ENCODE results near the gene USP1. TPM values are rescaled to one million over a fixed set of nuclear protein-coding genes. Genes with fewer than 3 reads are reported as not detected.

Gene USP1, protein sequence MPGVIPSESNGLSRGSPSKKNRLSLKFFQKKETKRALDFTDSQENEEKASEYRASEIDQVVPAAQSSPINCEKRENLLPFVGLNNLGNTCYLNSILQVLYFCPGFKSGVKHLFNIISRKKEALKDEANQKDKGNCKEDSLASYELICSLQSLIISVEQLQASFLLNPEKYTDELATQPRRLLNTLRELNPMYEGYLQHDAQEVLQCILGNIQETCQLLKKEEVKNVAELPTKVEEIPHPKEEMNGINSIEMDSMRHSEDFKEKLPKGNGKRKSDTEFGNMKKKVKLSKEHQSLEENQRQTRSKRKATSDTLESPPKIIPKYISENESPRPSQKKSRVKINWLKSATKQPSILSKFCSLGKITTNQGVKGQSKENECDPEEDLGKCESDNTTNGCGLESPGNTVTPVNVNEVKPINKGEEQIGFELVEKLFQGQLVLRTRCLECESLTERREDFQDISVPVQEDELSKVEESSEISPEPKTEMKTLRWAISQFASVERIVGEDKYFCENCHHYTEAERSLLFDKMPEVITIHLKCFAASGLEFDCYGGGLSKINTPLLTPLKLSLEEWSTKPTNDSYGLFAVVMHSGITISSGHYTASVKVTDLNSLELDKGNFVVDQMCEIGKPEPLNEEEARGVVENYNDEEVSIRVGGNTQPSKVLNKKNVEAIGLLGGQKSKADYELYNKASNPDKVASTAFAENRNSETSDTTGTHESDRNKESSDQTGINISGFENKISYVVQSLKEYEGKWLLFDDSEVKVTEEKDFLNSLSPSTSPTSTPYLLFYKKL
- 10 to 100 TPM; 67.3 to 68.1 TPM for total RNA-seq

DNA sequence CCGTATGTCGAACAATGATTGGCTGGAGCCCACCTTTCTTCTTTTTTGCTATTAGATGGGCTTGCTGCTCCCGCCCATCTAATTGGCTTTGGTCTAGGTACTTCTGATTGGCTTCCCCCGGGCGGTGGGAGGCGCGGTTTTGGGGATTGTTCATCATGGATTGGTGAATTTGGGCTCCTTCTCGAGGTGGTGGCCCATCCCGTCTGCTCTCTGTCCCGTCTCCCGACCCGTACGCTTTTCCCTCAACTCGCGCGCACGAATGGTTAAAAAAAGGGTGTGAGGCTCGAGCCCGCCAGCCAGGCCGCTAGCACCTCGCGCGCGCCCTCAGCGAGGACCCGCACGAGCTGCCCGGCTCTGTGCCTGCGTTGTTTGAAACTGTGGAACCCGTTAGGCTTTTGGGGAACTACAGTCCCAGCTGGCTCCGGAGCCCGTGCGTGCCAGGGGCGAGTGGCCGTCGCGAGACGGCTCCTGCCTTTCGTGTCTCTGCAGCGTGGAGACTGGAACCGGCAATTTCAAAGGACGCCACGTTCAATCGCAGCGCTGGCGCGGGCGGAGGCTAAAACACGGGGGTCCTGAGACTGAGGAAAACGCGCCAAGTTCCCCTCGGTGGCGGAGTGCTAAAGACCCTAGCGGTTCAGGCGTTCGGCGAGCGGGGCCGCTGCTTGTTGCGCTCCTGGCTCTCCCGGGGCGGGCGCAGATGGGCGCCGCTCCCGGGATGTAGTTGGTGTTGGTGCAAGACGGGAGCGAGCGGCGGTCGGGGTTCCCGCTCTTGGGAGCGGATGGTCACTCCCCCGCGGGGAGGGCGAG lies at the start of gene USP1:
USP1 (plus strand) TSS at position 584 of the 807 bp plus-strand sequence. CDS start 2,819 bp downstream, outside the sequence.
- Mint-ChIP-seq H3K4me1 (ENCODE audit: low read depth) (peaks cover 18% of the 10 kb centered on the region), H3K27me3 (no peaks in the 10 kb centered on the region), H3K27ac (peak within 1 kb of the TSS; percentile 99), H3K4me3 (peak within 1 kb of the TSS; percentile 92), H3K9me3 (no peaks in the 10 kb centered on the region), H3K36me3 (ENCODE audit: low read depth) (peaks cover 36% of the 10 kb centered on the region)
- ChIA-PET CTCF (interaction anchor here (1.5 kb wide), 1 partner anchor 12 kb away, joined by 4 read pairs; no protein-coding TSS in a partner anchor), POLR2A (interaction anchor here (0.6 to 3.3 kb wide), 11 partner anchors 9 to 1360 kb away, joined by 3 to 15 read pairs (median 4); partner anchors contain the start of gene DOCK7)
- intact Hi-C loops (cut with micrococcal nuclease), result loop anchor here (2.0 kb wide), 1 partner anchor 348 kb away; the partner anchor contains the start of gene ATG4C
- DNase-seq, result peak; percentile 99
- peak; percentile 84 for ATAC-seq
- TF ChIP-seq CTCF (IDR thresholded peaks at IDR 0.05), result no peak

DNA sequence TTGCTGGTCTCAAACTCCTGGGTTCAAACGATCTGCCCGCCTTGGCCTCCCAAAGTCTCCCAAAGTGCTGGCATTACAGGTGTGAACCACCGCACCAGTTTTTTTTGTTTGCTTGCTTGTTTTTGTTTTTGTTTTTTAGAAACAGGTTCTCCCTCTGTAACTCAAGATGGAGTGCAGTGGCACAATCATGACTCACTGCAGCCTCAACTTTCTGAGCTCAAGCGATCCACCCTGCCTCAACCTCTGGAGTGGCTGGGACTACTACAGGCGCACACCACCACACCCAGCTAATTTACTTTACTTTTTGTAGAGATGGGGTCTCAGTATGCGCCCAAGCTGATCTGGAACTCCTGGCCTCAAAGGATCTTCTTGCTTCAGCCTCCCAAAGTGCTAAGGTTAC lies 47.3 kb upstream of the USP1 start:
- Mint-ChIP-seq H3K4me3 (no peak overlapping the region), H3K9me3 (no peaks in the 10 kb centered on the region), H3K36me3 (ENCODE audit: low read depth) (no peaks in the 10 kb centered on the region), H3K27ac (no peak overlapping the region), H3K27me3 (no peaks in the 10 kb centered on the region), H3K4me1 (ENCODE audit: low read depth) (no peaks in the 10 kb centered on the region)
- intact Hi-C loops (cut with micrococcal nuclease), result no loop called here
- ATAC-seq (no peak), DNase-seq (no peak)
- TF ChIP-seq CTCF (IDR thresholded peaks at IDR 0.05), result no peak
- POLR2A ChIA-PET, result no interaction called here
- CTCF ChIA-PET, result interaction anchor here (1.2 to 1.5 kb wide), 2 partner anchors 14 to 16 kb away, joined by 3 to 4 read pairs; no protein-coding TSS in a partner anchor

GRCh38 chr1:62390071-62390470 lies 46.8 kb upstream of the USP1 start:
- no peak for DNase-seq
- Mint-ChIP-seq H3K4me3 (no peak overlapping the region), H3K27ac (no peak overlapping the region), H3K36me3 (ENCODE audit: low read depth) (no peaks in the 10 kb centered on the region), H3K4me1 (ENCODE audit: low read depth) (no peaks in the 10 kb centered on the region), H3K27me3 (no peaks in the 10 kb centered on the region), H3K9me3 (no peaks in the 10 kb centered on the region)
- no peak for ATAC-seq
- intact Hi-C loops (cut with micrococcal nuclease), result no loop called here
- ChIA-PET POLR2A (no interaction called here), CTCF (interaction anchor here (1.2 kb wide), 1 partner anchor 13 kb away, joined by 3 read pairs; no protein-coding TSS in a partner anchor)
- no peak for TF ChIP-seq CTCF (IDR thresholded peaks at IDR 0.05)

- Mint-ChIP-seq H3K36me3 (ENCODE audit: low read depth) (no peaks in the 10 kb centered on the region), H3K9me3 (no peaks in the 10 kb centered on the region), H3K27ac (no peak overlapping the region), H3K4me1 (ENCODE audit: low read depth) (no peaks in the 10 kb centered on the region), H3K4me3 (no peak overlapping the region), H3K27me3 (no peaks in the 10 kb centered on the region)
- POLR2A ChIA-PET, result interaction anchor here (0.6 kb wide), 2 partner anchors 145 to 208 kb away, joined by 3 to 4 read pairs; no protein-coding TSS in a partner anchor
- peak; percentile 66 for ATAC-seq
- DNase-seq, result peak; percentile 58
- intact Hi-C loops (cut with micrococcal nuclease), result no loop called here
- CTCF ChIA-PET, result interaction anchor here (0.5 to 1.6 kb wide), 15 partner anchors 10 to 496 kb away, joined by 3 to 8 read pairs (median 3); no protein-coding TSS in a partner anchor
- peak; percentile 71 for TF ChIP-seq CTCF (IDR thresholded peaks at IDR 0.05)
Observed at GRCh38 chr1:62391369-62391971, 45.4 kb upstream of the USP1 start.

Data from activated CD8-positive, alpha-beta T cell treated with anti-CD3 and anti-CD28 coated beads for 36 hours (primary cell).